ENCODE measurements around the gene MRPL55. TPM values are rescaled to one million over a fixed set of nuclear protein-coding genes. Genes with fewer than 3 reads are reported as not detected.

The MRPL55 gene
- total and polyA plus RNA-seq, 2 of the 13 experiments (the other 11 are each of a cell fraction or from before 2014, with no cell fraction given): 58.6 to 92.9 TPM

GRCh38 chr1:228082918-228083870, 25.9 kb downstream of the MRPL55 start (continued):
- no peak for TF ChIP-seq ARID5B (CRISPR knock-in tag; IDR thresholded peaks at IDR 0.05)
- no peak for TF ChIP-seq RCOR2 (CRISPR knock-in tag; IDR thresholded peaks at IDR 0.05)
- TF ChIP-seq KAT7 (CRISPR knock-in tag; IDR thresholded peaks at IDR 0.05; ENCODE audit: borderline replicate concordance): no peak; the same call in 1 of the 2 replicates
- no peak for TF ChIP-seq LCORL (IDR thresholded peaks at IDR 0.05)
- no peak for TF ChIP-seq LCORL (CRISPR knock-in tag; IDR thresholded peaks at IDR 0.05)
- TF ChIP-seq NFYB (CRISPR knock-in tag; IDR thresholded peaks at IDR 0.05): 0 out of 2 replicates have a peak, but pooled peaks have one; percentile 14
- no peak for TF ChIP-seq SP5 (CRISPR knock-in tag; IDR thresholded peaks at IDR 0.05; ENCODE audit: borderline replicate concordance, low read depth)
- TF ChIP-seq AKAP8 (CRISPR knock-in tag; IDR thresholded peaks at IDR 0.05): 0 out of 2 replicates have a peak, but pooled peaks have one; percentile 9
- no peak for TF ChIP-seq XBP1 (CRISPR knock-in tag; IDR thresholded peaks at IDR 0.05)
- no peak for TF ChIP-seq NFE2L1 (CRISPR knock-in tag; IDR thresholded peaks at IDR 0.05; ENCODE audit: borderline replicate concordance)
- TF ChIP-seq ZBTB44 (CRISPR knock-in tag; IDR thresholded peaks at IDR 0.05): no peak
- TF ChIP-seq REL (CRISPR knock-in tag; conservative IDR thresholded peaks at IDR 0.05): no peak
- TF ChIP-seq MED1 (CRISPR knock-in tag; IDR thresholded peaks at IDR 0.05): peak; percentile 25; the same call in 1 of the 2 replicates
- TF ChIP-seq HBP1 (CRISPR knock-in tag; IDR thresholded peaks at IDR 0.05; ENCODE audit: low read depth): no peak
- TF ChIP-seq DBP (CRISPR knock-in tag; IDR thresholded peaks at IDR 0.05; ENCODE audit: not compliant biosample characterization): no peak
- TF ChIP-seq ZNF430 (CRISPR knock-in tag; IDR thresholded peaks at IDR 0.05): peak; percentile 65
- TF ChIP-seq PHF5A (CRISPR knock-in tag; IDR thresholded peaks at IDR 0.05; ENCODE audit: low read depth, unreplicated experiment): no peak
- TF ChIP-seq ZNF724P (CRISPR knock-in tag; IDR thresholded peaks at IDR 0.05; ENCODE audit: borderline replicate concordance): 0 out of 2 replicates have a peak, but pooled peaks have one; percentile 31
- TF ChIP-seq HDAC2 (CRISPR knock-in tag; IDR thresholded peaks at IDR 0.05): no peak; the same call in 1 of the 2 replicates
- TF ChIP-seq HOXA5 (CRISPR knock-in tag; IDR thresholded peaks at IDR 0.05): peak; percentile 53
- TF ChIP-seq TOE1 (CRISPR knock-in tag; IDR thresholded peaks at IDR 0.05): no peak
- no peak for TF ChIP-seq RFXAP (CRISPR knock-in tag; IDR thresholded peaks at IDR 0.05; ENCODE audit: borderline replicate concordance)
- TF ChIP-seq ZNF350 (CRISPR knock-in tag; IDR thresholded peaks at IDR 0.05; ENCODE audit: borderline replicate concordance, low read depth): peak; percentile 56; the same call in 1 of the 2 replicates

All from HepG2 (cell line).